ENCODE measurements around the gene ST6GALNAC6.
"Not testable (repeated sequence)": the region's sequence is repeated elsewhere in the genome, so short reads cannot be mapped to it uniquely, and the experiment has no call there.

Gene ST6GALNAC6

GRCh38 chr9:127887792-127888191 is 11.6 kb downstream of the ST6GALNAC6 start:
- no peak for DNase-seq

- no peak for DNase-seq
These were observed 12.9 kb downstream of the ST6GALNAC6 start for GRCh38 chr9:127886401-127886972.

GRCh38 chr9:127885508-127886281 is 13.7 kb downstream of the ST6GALNAC6 start:
- DNase-seq, result no peak

- no peak for DNase-seq
These were observed 14.4 kb downstream of the ST6GALNAC6 start for GRCh38 chr9:127884976-127885490.

GRCh38 chr9:127884427-127884911 is 14.9 kb downstream of the ST6GALNAC6 start:
- DNase-seq, result no peak

GRCh38 chr9:127883959-127884358 is 15.4 kb downstream of the ST6GALNAC6 start:
- DNase-seq, result no peak

GRCh38 chr9:127881715-127882114 is 17.7 kb downstream of the ST6GALNAC6 start:
- DNase-seq, result not testable (repeated sequence)

- DNase-seq, result no peak
These were observed 19.3 kb downstream of the ST6GALNAC6 start for GRCh38 chr9:127880143-127880542.

GRCh38 chr9:127878652-127879390 is 20.6 kb downstream of the ST6GALNAC6 start:
- DNase-seq, result no peak

GRCh38 chr9:127878001-127878651 is 21.3 kb downstream of the ST6GALNAC6 start:
- no peak for DNase-seq

- no peak for DNase-seq
These were observed 21.8 kb downstream of the ST6GALNAC6 start, which contains the start of gene AK1 for GRCh38 chr9:127877566-127877998. Gene AK1, minus strand, starts transcription at chr9:127877675. Its CDS starts 3,058 bp downstream, at chr9:127874617.

GRCh38 chr9:127876764-127877562 is 22.4 kb downstream of the ST6GALNAC6 start:
- no peak for DNase-seq

GRCh38 chr9:127876026-127876763 is 23.2 kb downstream of the ST6GALNAC6 start:
- no peak for DNase-seq

- no peak for DNase-seq
These were observed 24.0 kb downstream of the ST6GALNAC6 start for GRCh38 chr9:127875306-127875966.

- DNase-seq, result no peak
These were observed 24.8 kb downstream of the ST6GALNAC6 start for GRCh38 chr9:127874301-127875221.

- DNase-seq, result no peak
These were observed 25.5 kb downstream of the ST6GALNAC6 start for GRCh38 chr9:127873886-127874285.

- no peak for DNase-seq
These were observed 26.1 kb downstream of the ST6GALNAC6 start for GRCh38 chr9:127873223-127873691.

GRCh38 chr9:127872369-127873222 is 26.8 kb downstream of the ST6GALNAC6 start:
- no peak for DNase-seq

Measured in effector CD4-positive, alpha-beta T cell (primary cell).